Measurements from ENCODE around the gene PIGR.

DNA sequence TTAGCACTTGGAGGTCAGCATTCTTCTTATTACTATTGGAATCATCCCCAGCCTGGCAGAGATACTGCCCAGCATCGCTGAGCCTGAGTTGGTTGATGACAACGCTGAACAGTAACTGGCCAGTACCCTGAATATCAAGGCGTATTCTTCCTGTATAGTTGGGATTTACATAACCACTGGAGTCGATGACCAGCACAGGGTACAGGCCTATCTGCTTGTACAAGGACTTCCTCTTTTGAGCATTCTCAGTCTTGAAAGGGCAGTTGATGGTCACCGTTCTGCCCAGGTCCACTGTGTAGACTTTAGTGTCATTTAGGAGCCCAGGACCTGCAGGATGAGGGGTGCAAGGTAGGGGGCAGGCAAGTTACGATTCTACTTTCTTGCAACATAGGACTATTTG is 8.8 kb downstream of the PIGR start:
- TF ChIP-seq CTCF (IDR thresholded peaks at IDR 0.05; ENCODE audit: borderline replicate concordance, extremely low read depth, low read length, poor library complexity, severe bottlenecking) (peak; percentile 10), EZH2 (IDR thresholded peaks at IDR 0.05; ENCODE audit: borderline replicate concordance, low read depth, low read length, severe bottlenecking) (no peak)

Data from DND-41 (cell line).